ENCODE measurements around the gene PLXNA2. TPM values are rescaled to one million over a fixed set of nuclear protein-coding genes. Genes with fewer than 3 reads are reported as not detected.

PLXNA2 gene
- total RNA-seq, 1 donor from 2014 or later, result 14.1 TPM

DNA sequence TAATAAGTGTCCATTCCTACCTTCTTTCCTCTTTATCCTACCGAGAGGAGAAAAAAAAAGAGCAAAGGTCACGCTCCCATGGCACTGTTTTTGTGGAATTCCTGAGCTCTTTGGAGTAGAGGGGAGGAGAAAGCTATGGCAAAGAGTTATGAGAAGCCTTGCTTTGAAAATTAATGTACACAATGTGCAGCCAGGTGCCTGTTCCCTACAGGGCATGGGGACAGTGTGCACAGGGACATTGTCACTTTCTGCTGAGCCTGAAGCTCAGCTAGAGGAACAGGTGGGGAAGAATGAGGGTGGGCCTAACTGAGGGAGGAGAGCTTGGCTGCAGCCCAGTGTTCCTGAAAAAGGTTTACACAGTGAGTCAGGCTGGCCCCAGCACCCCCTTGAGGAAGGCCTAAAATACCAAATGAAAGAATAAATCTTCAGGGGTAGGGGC is 66.1 kb downstream of the PLXNA2 start:
- Histone ChIP-seq H3K9ac (ENCODE audit: low read depth in 1 of 3, low read length in 3 of 3) (peak overlapping the region in 2 of 3 donors; percentile 16 to 23), H3K27ac (ENCODE audit: low read depth, low read length) (no peak overlapping the region), H3K4me3 (ENCODE audit: low read length in 3 of 3) (no peak overlapping the region), H3K9me3 (ENCODE audit: control insufficient read depth in 3 of 3, low read length in 3 of 3) (no peaks in the 10 kb centered on the region), H3K36me3 (ENCODE audit: control insufficient read depth in 3 of 3, insufficient read depth in 3 of 3, low read length in 3 of 3) (no peaks in the 10 kb centered on the region), H3K4me1 (ENCODE audit: control insufficient read depth in 3 of 3, insufficient read depth in 3 of 3, low read length in 3 of 3) (peaks cover 49 to 62% (median 61%) of the 10 kb centered on the region in 3 donors), H3K27me3 (ENCODE audit: control insufficient read depth in 3 of 3, insufficient read depth in 3 of 3, low read length in 3 of 3) (no peaks in the 10 kb centered on the region)

DNA sequence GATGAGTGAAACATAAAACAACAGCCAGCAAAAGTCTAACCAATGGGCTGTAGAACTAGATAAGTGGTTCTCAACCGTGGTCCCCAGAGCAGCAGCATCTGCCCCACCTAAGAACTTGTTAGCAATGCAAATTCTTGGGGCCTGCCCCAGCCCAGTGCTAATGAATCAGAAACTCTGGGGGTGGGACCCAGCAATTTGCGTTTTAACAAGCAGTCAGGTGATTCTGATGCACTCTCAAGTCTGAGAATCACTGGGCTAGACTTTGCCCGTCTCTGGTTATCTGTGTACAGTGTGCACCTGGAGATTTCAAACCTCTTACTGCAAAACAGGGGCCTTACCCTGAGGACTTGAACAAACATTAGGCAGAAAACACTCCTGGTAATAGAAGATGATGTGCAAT is 66.5 kb downstream of the PLXNA2 start:
- Histone ChIP-seq H3K4me1 (ENCODE audit: control insufficient read depth in 3 of 3, insufficient read depth in 3 of 3, low read length in 3 of 3) (peaks cover 50 to 63% (median 62%) of the 10 kb centered on the region in 3 donors), H3K36me3 (ENCODE audit: control insufficient read depth in 3 of 3, insufficient read depth in 3 of 3, low read length in 3 of 3) (no peaks in the 10 kb centered on the region), H3K27ac (ENCODE audit: low read depth, low read length) (no peak overlapping the region), H3K4me3 (ENCODE audit: low read length in 3 of 3) (no peak overlapping the region), H3K27me3 (ENCODE audit: control insufficient read depth in 3 of 3, insufficient read depth in 3 of 3, low read length in 3 of 3) (no peaks in the 10 kb centered on the region), H3K9ac (ENCODE audit: low read depth in 1 of 3, low read length in 3 of 3) (no peak overlapping the region), H3K9me3 (ENCODE audit: control insufficient read depth in 3 of 3, low read length in 3 of 3) (no peaks in the 10 kb centered on the region)

GRCh38 chr1:208176649-208177048 is 67.5 kb downstream of the PLXNA2 start:
- Histone ChIP-seq H3K9me3 (ENCODE audit: control insufficient read depth in 3 of 3, low read length in 3 of 3) (no peaks in the 10 kb centered on the region), H3K4me3 (ENCODE audit: low read length in 3 of 3) (no peak overlapping the region), H3K27me3 (ENCODE audit: control insufficient read depth in 3 of 3, insufficient read depth in 3 of 3, low read length in 3 of 3) (no peaks in the 10 kb centered on the region), H3K9ac (ENCODE audit: low read depth in 1 of 3, low read length in 3 of 3) (no peak overlapping the region), H3K4me1 (ENCODE audit: control insufficient read depth in 3 of 3, insufficient read depth in 3 of 3, low read length in 3 of 3) (peaks cover 52 to 69% (median 63%) of the 10 kb centered on the region in 3 donors), H3K27ac (ENCODE audit: low read depth, low read length) (no peak overlapping the region), H3K36me3 (ENCODE audit: control insufficient read depth in 3 of 3, insufficient read depth in 3 of 3, low read length in 3 of 3) (no peaks in the 10 kb centered on the region)

DNA sequence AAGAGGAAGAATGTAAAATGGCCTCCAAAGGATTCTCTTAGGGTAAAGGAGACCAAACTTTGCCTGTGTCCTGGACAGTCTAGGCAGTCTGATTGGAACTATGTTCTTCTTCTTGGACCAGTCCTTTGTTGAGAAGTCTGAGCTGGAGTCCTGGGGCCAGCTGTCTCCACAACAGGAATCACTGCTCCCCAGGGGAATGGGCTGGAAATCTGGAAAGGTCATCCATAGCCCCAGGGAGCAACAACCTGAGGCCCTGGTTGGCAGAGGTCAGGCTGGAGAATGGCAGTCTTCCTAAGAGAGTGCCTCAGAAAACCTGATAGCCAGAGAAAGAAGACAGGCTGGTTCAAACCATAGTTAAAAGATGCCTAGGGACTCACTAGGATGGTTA is 68.7 kb downstream of the PLXNA2 start:
- no peaks in the 10 kb centered on the region for H3K9me3 ChIP-seq (ENCODE audit: control insufficient read depth in 3 of 3, low read length in 3 of 3)
- no peak overlapping the region for H3K9ac ChIP-seq (ENCODE audit: low read depth in 1 of 3, low read length in 3 of 3)
- no peaks in the 10 kb centered on the region for H3K27me3 ChIP-seq (ENCODE audit: control insufficient read depth in 3 of 3, insufficient read depth in 3 of 3, low read length in 3 of 3)
- no peak overlapping the region for H3K27ac ChIP-seq (ENCODE audit: low read depth, low read length)
- H3K4me3 ChIP-seq (ENCODE audit: low read length in 3 of 3), result no peak overlapping the region
- H3K4me1 ChIP-seq (ENCODE audit: control insufficient read depth in 3 of 3, insufficient read depth in 3 of 3, low read length in 3 of 3), result peaks cover 42 to 59% (median 53%) of the 10 kb centered on the region in 3 donors
- no peaks in the 10 kb centered on the region for H3K36me3 ChIP-seq (ENCODE audit: control insufficient read depth in 3 of 3, insufficient read depth in 3 of 3, low read length in 3 of 3)

GRCh38 chr1:208174731-208175507 is 69.3 kb downstream of the PLXNA2 start:
- Histone ChIP-seq H3K4me3 (ENCODE audit: low read length in 3 of 3) (no peak overlapping the region), H3K9me3 (ENCODE audit: control insufficient read depth in 3 of 3, low read length in 3 of 3) (no peaks in the 10 kb centered on the region), H3K36me3 (ENCODE audit: control insufficient read depth in 3 of 3, insufficient read depth in 3 of 3, low read length in 3 of 3) (no peaks in the 10 kb centered on the region), H3K4me1 (ENCODE audit: control insufficient read depth in 3 of 3, insufficient read depth in 3 of 3, low read length in 3 of 3) (peaks cover 38 to 60% (median 52%) of the 10 kb centered on the region in 3 donors), H3K27ac (ENCODE audit: low read depth, low read length) (no peak overlapping the region), H3K9ac (ENCODE audit: low read depth in 1 of 3, low read length in 3 of 3) (no peak overlapping the region), H3K27me3 (ENCODE audit: control insufficient read depth in 3 of 3, insufficient read depth in 3 of 3, low read length in 3 of 3) (no peaks in the 10 kb centered on the region)

GRCh38 chr1:208174200-208174599 is 70.0 kb downstream of the PLXNA2 start:
- Histone ChIP-seq H3K9ac (ENCODE audit: low read depth in 1 of 3, low read length in 3 of 3) (no peak overlapping the region), H3K27ac (ENCODE audit: low read depth, low read length) (no peak overlapping the region), H3K4me3 (ENCODE audit: low read length in 3 of 3) (no peak overlapping the region), H3K27me3 (ENCODE audit: control insufficient read depth in 3 of 3, insufficient read depth in 3 of 3, low read length in 3 of 3) (no peaks in the 10 kb centered on the region), H3K36me3 (ENCODE audit: control insufficient read depth in 3 of 3, insufficient read depth in 3 of 3, low read length in 3 of 3) (no peaks in the 10 kb centered on the region), H3K4me1 (ENCODE audit: control insufficient read depth in 3 of 3, insufficient read depth in 3 of 3, low read length in 3 of 3) (peaks cover 31 to 60% (median 45%) of the 10 kb centered on the region in 3 donors), H3K9me3 (ENCODE audit: control insufficient read depth in 3 of 3, low read length in 3 of 3) (no peaks in the 10 kb centered on the region)

GRCh38 chr1:208173749-208174148 is 70.4 kb downstream of the PLXNA2 start:
- H3K4me1 ChIP-seq (ENCODE audit: control insufficient read depth in 3 of 3, insufficient read depth in 3 of 3, low read length in 3 of 3), result peaks cover 30 to 60% (median 42%) of the 10 kb centered on the region in 3 donors
- no peak overlapping the region for H3K4me3 ChIP-seq (ENCODE audit: low read length in 3 of 3)
- no peak overlapping the region for H3K27ac ChIP-seq (ENCODE audit: low read depth, low read length)
- no peak overlapping the region for H3K9ac ChIP-seq (ENCODE audit: low read depth in 1 of 3, low read length in 3 of 3)
- no peaks in the 10 kb centered on the region for H3K27me3 ChIP-seq (ENCODE audit: control insufficient read depth in 3 of 3, insufficient read depth in 3 of 3, low read length in 3 of 3)
- H3K9me3 ChIP-seq (ENCODE audit: control insufficient read depth in 3 of 3, low read length in 3 of 3), result no peaks in the 10 kb centered on the region
- no peaks in the 10 kb centered on the region for H3K36me3 ChIP-seq (ENCODE audit: control insufficient read depth in 3 of 3, insufficient read depth in 3 of 3, low read length in 3 of 3)

- Histone ChIP-seq H3K27ac (ENCODE audit: low read depth, low read length) (no peak overlapping the region), H3K4me3 (ENCODE audit: low read length in 3 of 3) (no peak overlapping the region), H3K9ac (ENCODE audit: low read depth in 1 of 3, low read length in 3 of 3) (no peak overlapping the region), H3K4me1 (ENCODE audit: control insufficient read depth in 3 of 3, insufficient read depth in 3 of 3, low read length in 3 of 3) (peaks cover 23 to 50% (median 32%) of the 10 kb centered on the region in 3 donors), H3K9me3 (ENCODE audit: control insufficient read depth in 3 of 3, low read length in 3 of 3) (no peaks in the 10 kb centered on the region), H3K36me3 (ENCODE audit: control insufficient read depth in 3 of 3, insufficient read depth in 3 of 3, low read length in 3 of 3) (no peaks in the 10 kb centered on the region), H3K27me3 (ENCODE audit: control insufficient read depth in 3 of 3, insufficient read depth in 3 of 3, low read length in 3 of 3) (no peaks in the 10 kb centered on the region)
Observed at GRCh38 chr1:208172423-208173145, 71.6 kb downstream of the PLXNA2 start.

DNA sequence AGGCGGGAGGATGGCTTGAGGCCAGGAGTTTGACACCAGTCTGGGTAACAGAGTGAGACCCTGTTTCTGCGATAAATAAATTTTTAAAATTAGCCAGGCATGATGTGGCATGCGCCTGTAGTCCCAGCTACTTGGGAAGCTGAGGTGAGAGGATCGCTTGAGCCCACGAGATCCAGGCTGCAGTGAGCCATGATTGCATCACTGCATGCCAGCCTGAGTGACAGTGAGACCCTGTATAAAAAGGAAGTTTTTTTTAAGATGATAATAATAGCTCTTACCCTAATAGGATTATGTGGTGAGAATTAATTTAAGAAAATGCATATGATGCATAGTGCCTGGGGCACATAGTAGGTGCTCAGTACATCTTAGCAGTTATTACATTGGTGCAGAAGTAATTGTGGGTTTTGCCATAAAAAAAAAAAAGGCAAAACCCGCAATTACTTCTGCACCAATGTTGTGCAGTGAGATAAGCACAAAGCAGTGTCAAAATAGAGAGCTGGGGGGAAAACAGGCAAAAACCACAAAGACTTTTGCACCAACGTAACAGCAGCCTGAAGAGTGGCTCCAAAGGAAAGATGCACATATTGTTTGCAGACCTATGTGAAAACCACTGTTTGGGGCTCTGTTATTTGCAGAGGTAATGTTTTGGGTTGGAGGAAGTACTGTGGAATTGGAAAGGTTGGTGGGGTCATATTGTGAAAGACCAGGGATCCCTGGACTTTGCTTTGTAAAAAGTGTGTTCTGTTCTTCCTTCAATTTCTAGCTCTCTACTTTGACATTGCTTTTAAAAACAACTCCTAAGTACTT is 72.4 kb downstream of the PLXNA2 start:
- peaks cover 25 to 50% (median 32%) of the 10 kb centered on the region in 3 donors for H3K4me1 ChIP-seq (ENCODE audit: control insufficient read depth in 3 of 3, insufficient read depth in 3 of 3, low read length in 3 of 3)
- no peak overlapping the region for H3K27ac ChIP-seq (ENCODE audit: low read depth, low read length)
- no peaks in the 10 kb centered on the region for H3K9me3 ChIP-seq (ENCODE audit: control insufficient read depth in 3 of 3, low read length in 3 of 3)
- no peak overlapping the region for H3K9ac ChIP-seq (ENCODE audit: low read depth in 1 of 3, low read length in 3 of 3)
- no peaks in the 10 kb centered on the region for H3K36me3 ChIP-seq (ENCODE audit: control insufficient read depth in 3 of 3, insufficient read depth in 3 of 3, low read length in 3 of 3)
- no peak overlapping the region for H3K4me3 ChIP-seq (ENCODE audit: low read length in 3 of 3)
- H3K27me3 ChIP-seq (ENCODE audit: control insufficient read depth in 3 of 3, insufficient read depth in 3 of 3, low read length in 3 of 3), result no peaks in the 10 kb centered on the region

Measured in skeletal muscle tissue (tissue), 4 donors.